HepG2 (cell line): Measurements from ENCODE around the gene SCART1. TPM values are rescaled to one million over a fixed set of nuclear protein-coding genes. Genes with fewer than 3 reads are reported as not detected.

ENCODE experiments used
- ATAC-seq: fragments of 200-7000 bp; cut with Tn5 transposase; 3 replicates; pipeline ENCODE4 v1.9.1; 2020; ENCODE audit warnings: mild to moderate bottlenecking, moderate library complexity
- BruUV-seq: library from RNA; stranded (reverse); fragments of 400-500 nt; replicated peaks from 2 replicates; lab custom pipeline; 2021; lab: Mats Ljungman, UMichigan
- CTCF ChIA-PET: fragments of 300-600 bp; formaldehyde crosslinking; extraction: SDS; loops from one replicate; lab custom pipeline; 2021; ENCODE audit warnings: low total read pairs, inconsistent platforms, low intra/inter-chr PET ratio; lab: Yijun Ruan, JAX
- POLR2A ChIA-PET: fragments of 350-600 bp; sonication (Branson Sonifier 250); formaldehyde crosslinking; loops from one replicate; lab custom pipeline; 2020; ENCODE audit warnings: antibody characterized with exemption, inconsistent platforms; lab: Yijun Ruan, JAX
- DNase-seq: peaks from one replicate; pipeline ENCODE4 v3.0.0-alpha.2; 2015; ENCODE audit warnings: low spot score
- FAIRE-seq: peaks from 3 replicates; lab custom pipeline; 2011; peaks lifted over from hg19 to GRCh38; lab: Jason Lieb, UNC
- H2AFZ ChIP-seq: one replicate; pipeline ENCODE4 v1.6.1; 2011; ENCODE audit warnings: low read length, inconsistent platforms
- H3K27ac ChIP-seq: fragments of 300-600 bp; 3 replicates; pipeline ENCODE4 v1.8.0; 2011; ENCODE audit warnings: mixed run types, mild to moderate bottlenecking, mixed read lengths, low read length, inconsistent platforms; ENCODE audit not compliant: insufficient read depth; ENCODE audit errors: extremely low read length
- H3K27me3 ChIP-seq, 2 experiments: fragments of 200-600 bp in 1 of 2; 2 replicates in 1 of 2; 3 replicates in 1 of 2; pipeline versions ENCODE4 v1.6.0 to v1.8.0; 2011; ENCODE audit warnings: low read length in 2 of 2, mild to moderate bottlenecking in 2 of 2, moderate library complexity in 2 of 2, inconsistent platforms in 1 of 2; ENCODE audit not compliant: insufficient read depth in 2 of 2, control insufficient read depth in 1 of 2
- H3K36me3 ChIP-seq, 2 experiments: fragments of 200-600 bp in 1 of 2; replicated peaks in 1 of 2; 2 replicates in 1 of 2; 3 replicates in 1 of 2; pipeline versions ENCODE4 v1.5.1 to v1.8.0; 2011; ENCODE audit warnings: low read length in 2 of 2, inconsistent platforms in 1 of 2; ENCODE audit not compliant: insufficient read depth in 2 of 2, control insufficient read depth in 1 of 2
- H3K4me1 ChIP-seq: 2 replicates; pipeline ENCODE4 v1.5.1; 2012; ENCODE audit warnings: low read length, inconsistent platforms; ENCODE audit not compliant: insufficient read depth
- H3K4me2 ChIP-seq: 2 replicates; pipeline ENCODE4 v1.6.0; 2011; ENCODE audit warnings: low read depth, low read length, inconsistent platforms
- H3K4me3 ChIP-seq, 3 experiments: fragments of 200-600 bp in 1 of 3; sonication (generic), shearing (Covaris generic) in 1 of 3; replicated peaks in 1 of 3; 2 replicates each; pipeline ENCODE4 v1.5.1; 2011 to 2016; ENCODE audit warnings: low read length in 3 of 3, inconsistent platforms in 2 of 3, low read depth in 2 of 3, mild to moderate bottlenecking in 2 of 3, control low read depth in 1 of 3, mixed read lengths in 1 of 3; ENCODE audit not compliant: insufficient read depth in 1 of 3
- H3K79me2 ChIP-seq: one replicate; pipeline ENCODE4 v1.6.1; 2011; ENCODE audit warnings: low read length, inconsistent platforms; ENCODE audit not compliant: insufficient read depth
- H3K9ac ChIP-seq: 2 replicates; pipeline ENCODE4 v1.6.0; 2011; ENCODE audit warnings: mild to moderate bottlenecking, low read depth, low read length, inconsistent platforms; ENCODE audit not compliant: insufficient read depth
- H3K9me3 ChIP-seq: 2 replicates; pipeline ENCODE4 v1.5.1; 2012; ENCODE audit warnings: mild to moderate bottlenecking, low read length
- H4K20me1 ChIP-seq: 2 replicates; pipeline ENCODE4 v1.6.0; 2011; ENCODE audit warnings: inconsistent platforms, mild to moderate bottlenecking, low read length, moderate library complexity; ENCODE audit not compliant: insufficient read depth
- CENPX ChIP-seq: sonication (generic); formaldehyde crosslinking; IDR thresholded peaks from 2 replicates; pipeline ENCODE4 v1.9.0; 2021; ENCODE audit warnings: mild to moderate bottlenecking, missing genetic modification reagents, moderate library complexity
- HOXA3 ChIP-seq: sonication (generic); formaldehyde crosslinking; IDR thresholded peaks from 2 replicates; pipeline ENCODE4 v1.5.0; 2020; ENCODE audit warnings: missing genetic modification reagents
- TEAD2 ChIP-seq: sonication (generic); formaldehyde crosslinking; IDR thresholded peaks from 2 replicates; pipeline ENCODE4 v1.9.0; 2021; ENCODE audit warnings: missing genetic modification reagents
- TOPORS ChIP-seq: sonication (generic); formaldehyde crosslinking; IDR thresholded peaks from 2 replicates; pipeline ENCODE4 v1.8.0; 2023; ENCODE audit warnings: mild to moderate bottlenecking, missing genetic modification reagents
- ZIK1 ChIP-seq: sonication (generic); formaldehyde crosslinking; IDR thresholded peaks from 2 replicates; pipeline ENCODE4 v1.5.0; 2020; ENCODE audit warnings: mild to moderate bottlenecking, low read depth, missing genetic modification reagents, borderline replicate concordance
- ZNF616 ChIP-seq: sonication (generic); formaldehyde crosslinking; IDR thresholded peaks from 2 replicates; pipeline ENCODE4 v1.5.0; 2020; ENCODE audit warnings: low read depth, mild to moderate bottlenecking, missing genetic modification reagents
- WGBS: methylation state at CpG from one replicate; pipeline ENCODE4 v1.1.6; 2017; ENCODE audit warnings: low lambda C conversion rate; 5-methylcytosine and 5-hydroxymethylcytosine counted together
- in situ Hi-C: cut with HindIII; loops from 2 replicates; pipeline ENCODE4 v1.10.0; 2017; ENCODE audit warnings: low pct_unique_long_range_greater_than_20kb; ENCODE audit not compliant: extremely low pct_ligation_motif_present
- intact Hi-C: fragments of 100-400 bp; cut with micrococcal nuclease; formaldehyde crosslinking; loops from one replicate; pipeline ENCODE4 v1.10.0; 2022; ENCODE audit not compliant: unreplicated experiment
- polyA plus RNA-seq, 8 experiments: library from polyadenylated mRNA; depleted of rRNA in 3 of 8; stranded (reverse) in 7 of 8; unstranded in 1 of 8; fragments of >200 nt; fragmentation: Illumina TruSeq in 4 of 8; extraction: Trizol in 4 of 8; gene quantifications; 2 replicates each; pipeline versions ENCODE4 v1.2.1 to v1.2.3, GENCODE V29; 2011 to 2016; ENCODE audit warnings: low read depth in 4 of 8, missing spikeins in 1 of 8, mixed read lengths in 1 of 8; ENCODE audit not compliant: insufficient read depth in 1 of 8
- total RNA-seq, 5 experiments: library from RNA; depleted of rRNA; stranded (reverse); fragments of >200 nt; fragmentation: Illumina TruSeq; extraction: Trizol; gene quantifications; 2 replicates each; pipeline ENCODE4 v1.2.3, GENCODE V29; 2016; ENCODE audit warnings: low read depth in 1 of 5
- TF ChIP-seq, protein P1 (sequence below): sonication (generic); formaldehyde crosslinking; IDR thresholded peaks from 2 replicates; pipeline ENCODE4 v1.5.1; 2020; ENCODE audit warnings: missing genetic modification reagents, mild to moderate bottlenecking, borderline replicate concordance
- TF ChIP-seq, protein P2 (sequence below): sonication (generic); formaldehyde crosslinking; IDR thresholded peaks from 2 replicates; pipeline ENCODE4 v1.4.0; 2020; ENCODE audit warnings: missing genetic modification reagents
- TF ChIP-seq, protein P3 (sequence below): conservative IDR thresholded peaks from 2 replicates; pipeline ENCODE4 v1.6.1; 2018; ENCODE audit warnings: missing genetic modification reagents
- TF ChIP-seq, protein P4 (sequence below): sonication (generic); formaldehyde crosslinking; IDR thresholded peaks from 2 replicates; pipeline ENCODE4 v1.8.0; 2022; ENCODE audit warnings: mild to moderate bottlenecking, missing genetic modification reagents, moderate library complexity
- TF ChIP-seq, protein P5 (sequence below): sonication (generic); formaldehyde crosslinking; conservative IDR thresholded peaks from 2 replicates; pipeline ENCODE4 v1.4.0; 2020; ENCODE audit warnings: missing genetic modification reagents
- TF ChIP-seq, protein P6 (sequence below): sonication (generic); formaldehyde crosslinking; IDR thresholded peaks from 2 replicates; pipeline ENCODE4 v1.5.0; 2020; ENCODE audit warnings: missing genetic modification reagents, mild to moderate bottlenecking, borderline replicate concordance

Gene SCART1
- total and polyA plus RNA-seq, 2 of the 13 experiments (the other 11 are each of a cell fraction or from before 2014, with no cell fraction given), result 0.46 to 1.1 TPM

DNA sequence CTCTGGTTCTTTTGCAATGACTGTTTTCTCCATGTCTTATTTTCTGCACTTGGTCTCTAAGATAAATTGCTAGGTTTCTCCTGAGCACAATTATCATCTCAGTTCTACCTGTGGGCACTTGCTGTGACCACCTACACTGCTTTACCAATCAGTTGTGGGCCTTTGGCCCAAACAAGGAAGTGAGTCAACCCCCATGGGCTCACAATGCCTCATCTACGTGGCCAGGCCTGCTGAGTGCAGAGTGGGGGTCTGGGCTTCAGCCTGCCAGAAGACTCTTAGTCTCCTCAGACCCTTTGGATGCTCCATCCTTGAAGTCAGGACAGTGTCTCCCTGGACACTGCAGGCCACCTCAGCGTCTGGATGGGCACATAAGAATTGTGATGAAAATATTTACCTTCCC is 20.3 kb downstream of the SCART1 start (continued):
- TF ChIP-seq, protein P1, sequence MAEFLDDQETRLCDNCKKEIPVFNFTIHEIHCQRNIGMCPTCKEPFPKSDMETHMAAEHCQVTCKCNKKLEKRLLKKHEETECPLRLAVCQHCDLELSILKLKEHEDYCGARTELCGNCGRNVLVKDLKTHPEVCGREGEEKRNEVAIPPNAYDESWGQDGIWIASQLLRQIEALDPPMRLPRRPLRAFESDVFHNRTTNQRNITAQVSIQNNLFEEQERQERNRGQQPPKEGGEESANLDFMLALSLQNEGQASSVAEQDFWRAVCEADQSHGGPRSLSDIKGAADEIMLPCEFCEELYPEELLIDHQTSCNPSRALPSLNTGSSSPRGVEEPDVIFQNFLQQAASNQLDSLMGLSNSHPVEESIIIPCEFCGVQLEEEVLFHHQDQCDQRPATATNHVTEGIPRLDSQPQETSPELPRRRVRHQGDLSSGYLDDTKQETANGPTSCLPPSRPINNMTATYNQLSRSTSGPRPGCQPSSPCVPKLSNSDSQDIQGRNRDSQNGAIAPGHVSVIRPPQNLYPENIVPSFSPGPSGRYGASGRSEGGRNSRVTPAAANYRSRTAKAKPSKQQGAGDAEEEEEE, result no peak
- TF ChIP-seq CENPX (CRISPR knock-in tag) (no peak), TOPORS (CRISPR knock-in tag) (no peak)
- TF ChIP-seq, protein P2, sequence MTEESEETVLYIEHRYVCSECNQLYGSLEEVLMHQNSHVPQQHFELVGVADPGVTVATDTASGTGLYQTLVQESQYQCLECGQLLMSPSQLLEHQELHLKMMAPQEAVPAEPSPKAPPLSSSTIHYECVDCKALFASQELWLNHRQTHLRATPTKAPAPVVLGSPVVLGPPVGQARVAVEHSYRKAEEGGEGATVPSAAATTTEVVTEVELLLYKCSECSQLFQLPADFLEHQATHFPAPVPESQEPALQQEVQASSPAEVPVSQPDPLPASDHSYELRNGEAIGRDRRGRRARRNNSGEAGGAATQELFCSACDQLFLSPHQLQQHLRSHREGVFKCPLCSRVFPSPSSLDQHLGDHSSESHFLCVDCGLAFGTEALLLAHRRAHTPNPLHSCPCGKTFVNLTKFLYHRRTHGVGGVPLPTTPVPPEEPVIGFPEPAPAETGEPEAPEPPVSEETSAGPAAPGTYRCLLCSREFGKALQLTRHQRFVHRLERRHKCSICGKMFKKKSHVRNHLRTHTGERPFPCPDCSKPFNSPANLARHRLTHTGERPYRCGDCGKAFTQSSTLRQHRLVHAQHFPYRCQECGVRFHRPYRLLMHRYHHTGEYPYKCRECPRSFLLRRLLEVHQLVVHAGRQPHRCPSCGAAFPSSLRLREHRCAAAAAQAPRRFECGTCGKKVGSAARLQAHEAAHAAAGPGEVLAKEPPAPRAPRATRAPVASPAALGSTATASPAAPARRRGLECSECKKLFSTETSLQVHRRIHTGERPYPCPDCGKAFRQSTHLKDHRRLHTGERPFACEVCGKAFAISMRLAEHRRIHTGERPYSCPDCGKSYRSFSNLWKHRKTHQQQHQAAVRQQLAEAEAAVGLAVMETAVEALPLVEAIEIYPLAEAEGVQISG (CRISPR knock-in tag), result no peak

DNA sequence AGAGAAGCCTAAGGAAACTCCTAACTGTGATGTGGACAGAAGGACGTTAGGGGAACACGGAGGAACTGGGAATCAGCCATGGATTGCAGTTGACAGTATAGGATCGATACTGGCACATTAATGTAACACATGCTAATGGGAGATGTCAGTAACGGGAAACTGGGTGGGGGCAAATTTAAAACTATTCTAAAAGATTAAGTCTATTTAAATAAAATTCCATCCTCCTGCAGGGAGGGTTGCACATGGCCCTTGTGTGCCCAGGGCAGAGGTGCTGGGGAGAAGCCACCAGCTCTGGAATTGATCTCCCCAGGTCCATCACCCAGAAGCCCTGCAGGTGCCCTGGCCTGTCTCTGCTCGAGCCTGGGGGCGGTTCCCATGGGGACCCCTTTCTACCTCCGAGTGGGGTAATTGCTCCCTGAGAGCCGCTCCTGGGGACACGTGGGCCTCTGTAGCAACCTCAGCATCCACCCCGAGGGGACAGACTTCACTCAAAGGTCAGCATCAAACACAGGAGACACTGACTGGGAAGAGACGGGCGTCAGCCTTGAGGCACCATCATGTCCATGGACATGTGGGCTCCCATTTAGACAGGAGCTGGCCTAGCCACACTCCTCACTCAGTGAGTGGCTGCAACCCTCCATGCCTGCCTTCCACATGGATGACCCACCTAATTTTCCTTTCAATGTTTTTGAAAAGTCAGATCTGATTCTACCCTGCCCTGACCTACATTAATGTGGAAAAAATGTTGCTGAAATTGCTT is 21.1 kb downstream of the SCART1 start:
- no peaks in the 10 kb centered on the region for H4K20me1 ChIP-seq
- intact Hi-C loops, result loop anchor here (5.0 kb wide), 1 partner anchor 47 kb away; no protein-coding TSS in a partner anchor
- no peak overlapping the region for H3K9ac ChIP-seq
- H3K79me2 ChIP-seq, result no peaks in the 10 kb centered on the region
- no peaks in the 10 kb centered on the region for H3K9me3 ChIP-seq
- BruUV-seq, result no TSS peak
- peaks cover 12% of the 10 kb centered on the region for H3K4me1 ChIP-seq
- ATAC-seq, result no peak
- FAIRE-seq, result no peak
- no peaks in the 10 kb centered on the region for H3K36me3 ChIP-seq
- H3K4me3 ChIP-seq, result no peak overlapping the region
- CTCF ChIA-PET, result no interaction called here
- H2AFZ ChIP-seq, result no peak overlapping the region
- 46% methylated on average over 12 of the region's 12 CpGs for WGBS
- in situ Hi-C loops, result no loop called here
- H3K4me2 ChIP-seq, result no peak overlapping the region
- POLR2A ChIA-PET, result no interaction called here
- H3K27ac ChIP-seq, result no peak overlapping the region
- H3K27me3 ChIP-seq, result peaks cover 0 to 28% of the 10 kb centered on the region in 2 experiments; a peak in 3 of 5 replicates
- no peak for DNase-seq
- no peak for TF ChIP-seq ZNF616 (CRISPR knock-in tag)
- TF ChIP-seq, protein P3, sequence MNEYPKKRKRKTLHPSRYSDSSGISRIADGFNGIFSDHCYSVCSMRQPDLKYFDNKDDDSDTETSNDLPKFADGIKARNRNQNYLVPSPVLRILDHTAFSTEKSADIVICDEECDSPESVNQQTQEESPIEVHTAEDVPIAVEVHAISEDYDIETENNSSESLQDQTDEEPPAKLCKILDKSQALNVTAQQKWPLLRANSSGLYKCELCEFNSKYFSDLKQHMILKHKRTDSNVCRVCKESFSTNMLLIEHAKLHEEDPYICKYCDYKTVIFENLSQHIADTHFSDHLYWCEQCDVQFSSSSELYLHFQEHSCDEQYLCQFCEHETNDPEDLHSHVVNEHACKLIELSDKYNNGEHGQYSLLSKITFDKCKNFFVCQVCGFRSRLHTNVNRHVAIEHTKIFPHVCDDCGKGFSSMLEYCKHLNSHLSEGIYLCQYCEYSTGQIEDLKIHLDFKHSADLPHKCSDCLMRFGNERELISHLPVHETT, result no peak
- no peak for TF ChIP-seq ZIK1 (CRISPR knock-in tag)
- TF ChIP-seq, protein P4, sequence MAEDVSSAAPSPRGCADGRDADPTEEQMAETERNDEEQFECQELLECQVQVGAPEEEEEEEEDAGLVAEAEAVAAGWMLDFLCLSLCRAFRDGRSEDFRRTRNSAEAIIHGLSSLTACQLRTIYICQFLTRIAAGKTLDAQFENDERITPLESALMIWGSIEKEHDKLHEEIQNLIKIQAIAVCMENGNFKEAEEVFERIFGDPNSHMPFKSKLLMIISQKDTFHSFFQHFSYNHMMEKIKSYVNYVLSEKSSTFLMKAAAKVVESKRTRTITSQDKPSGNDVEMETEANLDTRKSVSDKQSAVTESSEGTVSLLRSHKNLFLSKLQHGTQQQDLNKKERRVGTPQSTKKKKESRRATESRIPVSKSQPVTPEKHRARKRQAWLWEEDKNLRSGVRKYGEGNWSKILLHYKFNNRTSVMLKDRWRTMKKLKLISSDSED, result no peak
- no peak for TF ChIP-seq TEAD2
- TF ChIP-seq, protein P5, sequence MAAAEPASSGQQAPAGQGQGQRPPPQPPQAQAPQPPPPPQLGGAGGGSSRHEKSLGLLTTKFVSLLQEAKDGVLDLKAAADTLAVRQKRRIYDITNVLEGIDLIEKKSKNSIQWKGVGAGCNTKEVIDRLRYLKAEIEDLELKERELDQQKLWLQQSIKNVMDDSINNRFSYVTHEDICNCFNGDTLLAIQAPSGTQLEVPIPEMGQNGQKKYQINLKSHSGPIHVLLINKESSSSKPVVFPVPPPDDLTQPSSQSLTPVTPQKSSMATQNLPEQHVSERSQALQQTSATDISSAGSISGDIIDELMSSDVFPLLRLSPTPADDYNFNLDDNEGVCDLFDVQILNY (CRISPR knock-in tag), result no peak
- TF ChIP-seq, protein P6, sequence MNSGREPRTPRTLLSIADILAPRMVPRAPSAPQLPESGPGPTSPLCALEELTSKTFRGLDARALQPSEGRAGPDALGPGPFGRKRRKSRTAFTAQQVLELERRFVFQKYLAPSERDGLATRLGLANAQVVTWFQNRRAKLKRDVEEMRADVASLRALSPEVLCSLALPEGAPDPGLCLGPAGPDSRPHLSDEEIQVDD, result no peak
- TF ChIP-seq HOXA3 (CRISPR knock-in tag), result no peak
